PFSK-1 (cell line): ENCODE data around the gene FOXP4.
A peak's percentile ranks its signal among the peaks of the same experiment; 100 is the strongest.

Experiments used
- FOXP2 ChIP-seq: optimal IDR thresholded peaks from 2 replicates; pipeline ENCODE3; 2011; ENCODE audit warnings: borderline replicate concordance, control low read depth, inconsistent platforms; ENCODE audit not compliant: insufficient read depth; ENCODE audit errors: extremely low read length, extremely low read depth
- POLR2AphosphoS5 ChIP-seq: IDR thresholded peaks from 2 replicates; pipeline ENCODE4 v1.6.1; 2012; ENCODE audit warnings: low read depth, mild to moderate bottlenecking, control low read depth, low read length, moderate library complexity
- REST ChIP-seq, 2 experiments: IDR thresholded peaks; 2 replicates each; pipeline versions ENCODE4 v1.6.1 to v1.8.0; 2011 to 2012; ENCODE audit warnings: low read depth in 2 of 2, low read length in 2 of 2, control low read depth in 1 of 2, inconsistent platforms in 1 of 2, mild to moderate bottlenecking in 1 of 2, moderate library complexity in 1 of 2; ENCODE audit not compliant: insufficient read depth in 1 of 2
- SIN3A ChIP-seq: IDR thresholded peaks from 2 replicates; pipeline ENCODE4 v1.6.1; 2012; ENCODE audit warnings: mild to moderate bottlenecking, low read length, moderate library complexity, borderline replicate concordance; ENCODE audit not compliant: insufficient read depth
- TAF1 ChIP-seq: IDR thresholded peaks from 2 replicates; pipeline ENCODE4 v1.6.1; 2012; ENCODE audit warnings: low read length, control low read depth, borderline replicate concordance; ENCODE audit not compliant: insufficient read depth

FOXP4 gene

DNA sequence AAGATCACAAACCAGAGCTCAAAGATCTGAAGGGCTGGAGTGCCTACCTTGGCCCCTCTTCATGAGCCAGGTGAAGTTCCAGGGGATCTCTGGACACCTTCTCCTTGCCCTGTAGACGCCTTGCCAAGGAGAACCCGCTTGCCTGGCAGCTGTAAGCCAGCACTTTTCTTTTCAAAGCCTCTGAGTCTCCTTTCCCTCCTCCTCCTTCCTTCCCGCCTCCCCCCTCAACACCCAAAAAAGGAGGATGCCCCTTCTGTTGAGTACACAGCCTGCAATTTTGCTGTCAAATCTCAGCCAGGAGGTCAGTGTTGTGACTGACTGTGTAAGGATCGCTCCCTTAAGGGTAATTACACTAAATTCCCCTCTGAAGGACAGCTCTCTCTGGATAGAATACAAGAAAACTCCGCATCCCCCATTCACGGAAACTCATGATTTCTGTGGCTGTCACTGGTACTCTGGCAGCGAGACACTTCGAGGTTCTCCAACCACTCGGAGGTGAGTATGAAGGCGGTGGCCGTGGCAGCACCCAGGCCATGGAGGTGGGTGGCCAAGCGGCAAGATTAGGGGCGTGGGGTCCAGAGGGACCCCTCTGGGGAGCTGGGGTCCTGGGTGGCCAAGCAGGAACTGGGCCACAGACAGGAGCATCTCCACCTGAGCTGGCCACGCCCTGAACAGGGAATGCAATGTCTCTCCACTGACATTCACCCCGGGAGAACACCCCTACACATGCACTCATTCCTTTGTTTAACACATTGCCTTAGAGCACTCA lies 23.2 kb upstream of the FOXP4 start:
- TF ChIP-seq REST (IDR thresholded peaks at IDR 0.05; ENCODE audit: insufficient read depth in 1 of 2, low read depth in 2 of 2, low read length in 2 of 2) (no peak), POLR2AphosphoS5 (no peak), SIN3A (no peak), TAF1 (no peak), FOXP2 (no peak)

DNA sequence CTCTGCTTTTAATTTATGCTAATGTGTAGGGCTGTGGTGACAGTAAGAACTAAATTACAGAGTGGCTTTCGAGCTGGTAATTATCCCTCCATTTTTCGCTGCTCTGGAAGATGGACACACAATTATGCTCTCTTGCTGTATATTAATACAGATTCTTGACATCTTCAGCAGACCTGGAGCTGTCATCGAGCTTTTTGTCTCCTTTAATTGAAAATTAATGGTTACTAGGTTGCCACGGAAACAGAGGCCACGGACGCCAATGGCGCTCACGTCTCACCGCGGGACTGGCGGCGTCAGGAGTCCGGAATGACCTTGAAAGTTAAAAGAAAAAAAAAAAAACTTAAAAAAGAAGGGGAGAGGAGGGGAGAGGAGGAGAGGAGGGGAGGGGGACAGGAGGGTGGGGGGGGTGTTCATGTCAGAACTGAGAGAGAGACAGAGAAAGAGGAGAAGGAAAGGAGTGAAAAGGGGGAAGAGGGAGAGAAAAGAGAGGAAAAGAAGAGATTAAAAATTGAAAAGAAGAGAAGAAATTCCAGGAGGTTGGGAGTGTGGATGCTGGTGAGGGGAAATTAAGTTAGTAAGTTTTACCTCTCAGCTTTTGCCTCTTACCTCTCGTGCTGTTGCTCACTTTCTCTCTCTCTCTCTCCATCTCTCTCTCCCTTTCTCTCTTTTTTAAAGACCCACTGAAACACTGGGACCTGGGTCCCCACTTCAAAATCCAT lies 22.1 kb upstream of the FOXP4 start:
- no peak for TF ChIP-seq POLR2AphosphoS5

DNA sequence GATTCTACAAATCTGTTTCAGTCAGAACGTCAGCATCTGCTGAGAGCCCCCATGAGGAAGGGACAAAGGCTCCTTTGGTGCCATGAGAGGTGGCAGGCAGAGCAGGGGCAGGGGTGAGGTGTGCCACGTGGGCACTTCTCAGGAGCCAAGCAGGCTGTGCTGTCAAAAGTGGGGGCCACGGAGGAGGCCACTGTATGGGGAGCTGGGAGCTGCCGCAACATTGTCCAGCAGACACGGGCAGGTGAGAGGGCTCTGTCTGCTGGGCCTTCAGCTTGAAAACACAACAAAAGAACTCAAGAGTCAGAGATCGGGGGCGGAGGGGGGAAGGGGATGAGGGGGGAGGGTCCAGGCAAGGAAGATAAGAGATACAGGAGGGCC lies 21.6 kb upstream of the FOXP4 start:
- TF ChIP-seq REST (IDR thresholded peaks at IDR 0.05; ENCODE audit: insufficient read depth in 1 of 2, low read depth in 2 of 2, low read length in 2 of 2) (no peak), TAF1 (no peak), POLR2AphosphoS5 (no peak), SIN3A (no peak), FOXP2 (no peak)

GRCh38 chr6:41527721-41528408 lies 18.3 kb upstream of the FOXP4 start:
- 0 out of 2 replicates have a peak, but pooled peaks have one; percentile 25 for TF ChIP-seq POLR2AphosphoS5
- no peak for TF ChIP-seq FOXP2

DNA sequence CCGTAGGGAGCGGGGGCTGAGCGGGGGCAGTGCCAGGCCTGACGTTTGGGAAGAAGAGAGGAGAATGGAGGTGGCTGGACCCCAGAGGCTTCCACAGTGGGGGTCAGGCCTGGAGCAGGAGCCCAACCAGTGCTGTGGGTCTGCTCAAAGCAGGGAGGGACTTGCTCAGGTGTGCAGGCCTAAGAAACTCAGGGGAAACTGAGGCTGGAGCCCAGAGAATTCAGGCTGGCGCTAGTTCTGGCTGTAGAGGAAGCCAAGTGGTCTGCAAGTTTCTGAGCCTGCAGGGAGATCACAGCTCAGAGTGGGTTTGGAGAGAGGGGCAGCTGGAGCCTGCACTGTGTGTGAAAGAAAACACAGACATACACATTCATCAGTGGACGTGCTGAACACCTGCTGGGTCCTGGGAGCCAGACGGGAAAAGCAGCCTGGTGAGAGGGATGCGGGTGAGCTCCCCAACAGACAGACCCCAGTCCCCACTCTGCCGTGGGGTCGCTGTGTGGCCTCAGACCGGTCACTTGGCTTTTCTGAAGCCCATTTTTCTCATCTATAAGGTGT lies 17.7 kb upstream of the FOXP4 start:
- TF ChIP-seq POLR2AphosphoS5, result no peak
- no peak for TF ChIP-seq REST (IDR thresholded peaks at IDR 0.05; ENCODE audit: insufficient read depth in 1 of 2, low read depth in 2 of 2, low read length in 2 of 2)
- no peak for TF ChIP-seq TAF1
- TF ChIP-seq SIN3A, result no peak
- no peak for TF ChIP-seq FOXP2
